Panc1 (cell line): ENCODE data around the gene METTL15.

Experiments
- CTCF ChIP-seq: fragments of 450-650 bp; IDR thresholded peaks from 2 replicates; pipeline ENCODE4 v1.5.1; 2017; ENCODE audit warnings: mild to moderate bottlenecking
- TCF7L2 ChIP-seq: IDR thresholded peaks from 2 replicates; pipeline ENCODE4 v1.6.1; 2011; ENCODE audit warnings: mild to moderate bottlenecking, low read depth, low read length, inconsistent platforms

GRCh38 chr11:28176351-28176750 lies 68.2 kb downstream of the METTL15 start:
- TF ChIP-seq CTCF (no peak), TCF7L2 (no peak)
